Gastroesophageal sphincter (tissue), 4 donors: Measurements from ENCODE around the gene TMEM245. TPM values are rescaled to one million over a fixed set of nuclear protein-coding genes. Genes with fewer than 3 reads are reported as not detected.
A peak's percentile ranks its signal among the peaks of the same experiment; 100 is the strongest.

Experiments
- ATAC-seq: fragments of 150-250 bp; one replicate; pipeline ENCODE4 v1.9.1; 2016; ENCODE audit warnings: mild to moderate bottlenecking, moderate library complexity
- H3K27ac ChIP-seq, 4 donors: fragments of 200-600 bp; sonication (generic) in 3 of 4; 1 replicate in 3 of 4; 2 replicates in 1 of 4; pipeline ENCODE4 v1.5.1; 2016 to 2019
- H3K27me3 ChIP-seq: fragments of 200-600 bp; sonication (generic); one replicate; pipeline ENCODE4 v1.5.1; 2019
- H3K36me3 ChIP-seq, 2 donors: fragments of 200-600 bp; sonication (generic); one replicate each; pipeline ENCODE4 v1.5.1; 2019; ENCODE audit warnings: control low read depth in 1 of 2
- H3K4me1 ChIP-seq, 3 donors: fragments of 200-600 bp; sonication (generic); 1 replicate in 2 of 3; 2 replicates in 1 of 3; pipeline ENCODE4 v1.5.1; 2016 to 2019; ENCODE audit warnings: control low read depth in 2 of 3
- H3K4me3 ChIP-seq, 2 donors: fragments of 200-600 bp; sonication (generic); one replicate each; pipeline ENCODE4 v1.5.1; 2019; ENCODE audit warnings: mild to moderate bottlenecking in 1 of 2, moderate library complexity in 1 of 2
- H3K9me3 ChIP-seq, 3 donors: fragments of 200-600 bp; sonication (generic); one replicate each; pipeline ENCODE4 v1.5.1; 2017 to 2019; ENCODE audit warnings: control low read depth in 2 of 3
- CTCF ChIP-seq, 4 experiments: fragments of 200-600 bp in 2 of 4; fragments of 450-650 bp in 2 of 4; sonication (generic) in 1 of 4; IDR thresholded peaks; one replicate each; pipeline ENCODE4 v1.5.1; 2017 to 2019; ENCODE audit warnings: antibody characterized with exemption in 4 of 4, mild to moderate bottlenecking in 2 of 4, moderate library complexity in 2 of 4
- EP300 ChIP-seq: sonication (generic); formaldehyde crosslinking; IDR thresholded peaks from one replicate; pipeline ENCODE4 v1.6.1; 2017; ENCODE audit warnings: antibody characterized with exemption, mild to moderate bottlenecking
- POLR2A ChIP-seq, 2 donors: fragments of 450-650 bp; IDR thresholded peaks; one replicate each; pipeline ENCODE4 v1.6.1; 2017; ENCODE audit warnings: antibody characterized with exemption in 2 of 2, mild to moderate bottlenecking in 2 of 2, moderate library complexity in 1 of 2
- POLR2AphosphoS5 ChIP-seq: sonication (generic); formaldehyde crosslinking; IDR thresholded peaks from one replicate; pipeline ENCODE4 v1.6.1; 2017; ENCODE audit warnings: antibody characterized with exemption
- WGBS, 2 donors: methylation state at CpG; one replicate each; pipeline ENCODE4 v1.1.5; 2018; ENCODE audit warnings: low coverage in 1 of 2; 5-methylcytosine and 5-hydroxymethylcytosine counted together
- total RNA-seq, 4 donors: library from RNA; depleted of rRNA; stranded (reverse); fragments of >200 nt; gene quantifications; one replicate each; pipeline ENCODE4 v1.1.0, GENCODE V29; 2016

Gene TMEM245
- total RNA-seq, 4 donors from 2014 or later: 130 to 180 (median 142) TPM

GRCh38 chr9:108996643-108997042, 123.1 kb downstream of the TMEM245 start:
- Histone ChIP-seq H3K4me3 (no peak overlapping the region), H3K27ac (no peak overlapping the region)

GRCh38 chr9:108994695-108995094, 125.1 kb downstream of the TMEM245 start:
- Histone ChIP-seq H3K4me3 (no peak overlapping the region), H3K27me3 (no peaks in the 10 kb centered on the region), H3K9me3 (no peaks in the 10 kb centered on the region), H3K36me3 (peaks cover 0 to 29% of the 10 kb centered on the region in 2 donors), H3K27ac (peak overlapping the region in 1 of 4 donors; percentile 7), H3K4me1 (peaks cover 0 to 15% (median 0%) of the 10 kb centered on the region in 3 donors)
- WGBS, 2 donors: 71% methylated on average over 1 of the region's 2 CpGs; no CpG with 5 or more reads in 1 of the 2 donors
- TF ChIP-seq POLR2AphosphoS5 (no peak), POLR2A (IDR thresholded peaks at IDR 0.05) (no peak), CTCF (IDR thresholded peaks at IDR 0.05) (no peak), EP300 (no peak)
- ATAC-seq: peak; percentile 66

More at GRCh38 chr9:108996643-108997042, 123.1 kb downstream of the TMEM245 start:
- Histone ChIP-seq H3K4me1 (peaks cover 0 to 15% (median 0%) of the 10 kb centered on the region in 3 donors), H3K36me3 (peaks cover 0 to 10% of the 10 kb centered on the region in 2 donors), H3K27me3 (no peaks in the 10 kb centered on the region), H3K9me3 (no peaks in the 10 kb centered on the region)
- 20 to 24% methylated on average over 1 of the region's 1 CpG for WGBS, 2 donors
- no peak for ATAC-seq
- TF ChIP-seq EP300: no peak
- TF ChIP-seq CTCF (IDR thresholded peaks at IDR 0.05): no peak
- TF ChIP-seq POLR2AphosphoS5: no peak
- TF ChIP-seq POLR2A (IDR thresholded peaks at IDR 0.05): no peak

GRCh38 chr9:108991479-108991878, 128.3 kb downstream of the TMEM245 start:
- peaks cover 0 to 41% of the 10 kb centered on the region in 2 donors for H3K36me3 ChIP-seq
- 37 to 61% methylated on average over 5 of the region's 5 CpGs for WGBS, 2 donors
- H3K9me3 ChIP-seq: no peaks in the 10 kb centered on the region
- no peak for TF ChIP-seq POLR2AphosphoS5
- no peak for TF ChIP-seq EP300
- TF ChIP-seq CTCF (IDR thresholded peaks at IDR 0.05): no peak
- H3K27ac ChIP-seq: no peak overlapping the region
- H3K27me3 ChIP-seq: no peaks in the 10 kb centered on the region
- no peak overlapping the region for H3K4me3 ChIP-seq
- H3K4me1 ChIP-seq: peaks cover 0 to 8% (median 0%) of the 10 kb centered on the region in 3 donors
- no peak for ATAC-seq

- no peak for ATAC-seq
- H3K27me3 ChIP-seq: no peaks in the 10 kb centered on the region
- no peak overlapping the region for H3K27ac ChIP-seq
- no peak overlapping the region for H3K4me3 ChIP-seq
- H3K36me3 ChIP-seq: peaks cover 0 to 60% of the 10 kb centered on the region in 2 donors
- H3K4me1 ChIP-seq: peaks cover 0 to 3% (median 0%) of the 10 kb centered on the region in 3 donors
- no peaks in the 10 kb centered on the region for H3K9me3 ChIP-seq
- no peak for TF ChIP-seq POLR2AphosphoS5
- no peak for TF ChIP-seq POLR2A (IDR thresholded peaks at IDR 0.05)
- TF ChIP-seq CTCF (IDR thresholded peaks at IDR 0.05): no peak
- TF ChIP-seq EP300: no peak
Measured at GRCh38 chr9:108983885-108984284, 135.9 kb downstream of the TMEM245 start.

GRCh38 chr9:108980893-108981292, 138.9 kb downstream of the TMEM245 start:
- Histone ChIP-seq H3K27me3 (no peaks in the 10 kb centered on the region), H3K27ac (no peak overlapping the region), H3K4me3 (no peak overlapping the region), H3K4me1 (peaks cover 0 to 17% (median 0%) of the 10 kb centered on the region in 3 donors), H3K9me3 (no peaks in the 10 kb centered on the region), H3K36me3 (peaks cover 0 to 60% of the 10 kb centered on the region in 2 donors)
- no peak for TF ChIP-seq POLR2A (IDR thresholded peaks at IDR 0.05)
- TF ChIP-seq EP300: no peak
- TF ChIP-seq POLR2AphosphoS5: no peak
- TF ChIP-seq CTCF (IDR thresholded peaks at IDR 0.05): no peak
- WGBS, 2 donors: 83% methylated on average over 2 of the region's 2 CpGs; no CpG with 5 or more reads in 1 of the 2 donors
- no peak for ATAC-seq
